ENCODE results near the gene SHISA8. TPM values are rescaled to one million over a fixed set of nuclear protein-coding genes. Genes with fewer than 3 reads are reported as not detected.

The SHISA8 gene
- total and polyA plus RNA-seq, 10 of the 15 experiments (the other 5 are each of a cell fraction or from before 2014, with no cell fraction given) = 0.06 to 10.1 (median 0.25) TPM

GRCh38 chr22:41935015-41935351, 20.1 kb upstream of the SHISA8 start:
- TF ChIP-seq BRCA1 (IDR thresholded peaks at IDR 0.05; ENCODE audit: low read depth, low read length) = no peak
- peak; percentile 21; the same call in 1 of the 2 replicates for TF ChIP-seq POLR2AphosphoS2 (IDR thresholded peaks at IDR 0.05; ENCODE audit: low read depth, low read length)
- ChIA-PET RAD21 (ENCODE audit: unreplicated experiment) (interaction anchor here (6.8 to 8.6 kb wide), 3 partner anchors 11 to 104 kb away, joined by 84 to 408 read pairs (median 115); partner anchors contain the start of genes CENPM, SMIM45, SREBF2 and TNFRSF13C), SMC1A (ENCODE audit: uncharacterized antibody, unreplicated experiment) (interaction anchor here (1.5 to 11.9 kb wide), 3 partner anchors 12 to 72 kb away, joined by 4 to 321 read pairs (median 41); partner anchors contain the start of genes CENPM and TNFRSF13C), POLR2A (interaction anchor here (0.8 to 12.6 kb wide), 6 partner anchors 9 to 136 kb away, joined by 3 to 599 read pairs (median 36); partner anchors contain the start of genes CENPM, SHISA8, SMIM45 and SREBF2), CTCF (interaction anchor here (8.3 kb wide), 1 partner anchor 11 kb away, joined by 234 read pairs; the partner anchor contains the start of gene TNFRSF13C)
- Histone ChIP-seq H3K79me2 (ENCODE audit: control insufficient read depth, insufficient read depth, low read length) (peaks cover 20% of the 10 kb centered on the region), H3K9ac (ENCODE audit: control insufficient read depth, insufficient read depth, low read length) (no peak overlapping the region), H3K27ac (ENCODE audit: control insufficient read depth, insufficient read depth) (peak overlapping the region; percentile 94; the same call in 1 of the 2 replicates), H3K36me3 (ENCODE audit: control insufficient read depth in 2 of 2, insufficient read depth in 2 of 2, low read length in 1 of 2) (peaks cover 5 to 15% of the 10 kb centered on the region in 2 experiments; a peak in 3 of 4 replicates), H3K4me1 (ENCODE audit: control insufficient read depth, insufficient read depth, low read length) (peaks cover 80% of the 10 kb centered on the region), H3K27me3 (replicated peaks in 1 of 2; ENCODE audit: control insufficient read depth in 2 of 2, insufficient read depth in 2 of 2, low read length in 1 of 2) (no peaks in the 10 kb centered on the region), H4K20me1 (ENCODE audit: control insufficient read depth, insufficient read depth) (no peaks in the 10 kb centered on the region), H3K9me3 (replicated peaks; ENCODE audit: control insufficient read depth, insufficient read depth, low read length) (no peaks in the 10 kb centered on the region), H3K4me3 (no peak overlapping the region), H2AFZ (ENCODE audit: control insufficient read depth, low read depth, low read length) (no peak overlapping the region), H3K4me2 (ENCODE audit: control insufficient read depth, insufficient read depth) (no peak overlapping the region)
- BruUV-seq (replicated peaks) = no TSS peak
- DNase-seq (ENCODE audit: low read depth, low spot score) (no peak), FAIRE-seq (no peak), ATAC-seq (no peak)
- in situ Hi-C loops (cut with MboI) = no loop called here
- intact Hi-C loops (cut with micrococcal nuclease; ENCODE audit: unreplicated experiment) = no loop called here
- 95% methylated on average over 4 of the region's 4 CpGs for WGBS (ENCODE audit: insufficient coverage, insufficient replicate concordance, low lambda C conversion rate, missing lambda C conversion rate)

- FAIRE-seq = no peak
- peak overlapping the region; percentile 94 for H3K27ac ChIP-seq (ENCODE audit: control insufficient read depth, insufficient read depth)
- intact Hi-C loops (cut with micrococcal nuclease; ENCODE audit: unreplicated experiment) (no loop called here), in situ Hi-C loops (cut with MboI) (no loop called here)
- ChIA-PET SMC1A (ENCODE audit: uncharacterized antibody, unreplicated experiment) (interaction anchor here (1.5 to 11.9 kb wide), 3 partner anchors 11 to 72 kb away, joined by 4 to 321 read pairs (median 41); partner anchors contain the start of genes CENPM and TNFRSF13C), POLR2A (interaction anchor here (0.8 to 12.6 kb wide), 4 partner anchors 9 to 72 kb away, joined by 3 to 599 read pairs (median 74); partner anchors contain the start of genes CENPM, SHISA8, SMIM45 and TNFRSF13C), RAD21 (ENCODE audit: unreplicated experiment) (interaction anchor here (7.7 to 8.6 kb wide), 2 partner anchors 10 to 15 kb away, joined by 115 to 408 read pairs; partner anchors contain the start of genes CENPM, SMIM45 and TNFRSF13C), CTCF (interaction anchor here (0.5 to 8.3 kb wide), 4 partner anchors 10 to 237 kb away, joined by 3 to 234 read pairs (median 4); partner anchors contain the start of gene TNFRSF13C)
- BruUV-seq (replicated peaks) = no TSS peak
- H3K9me3 ChIP-seq (replicated peaks; ENCODE audit: control insufficient read depth, insufficient read depth, low read length) = no peaks in the 10 kb centered on the region
- 91% methylated on average over 17 of the region's 17 CpGs for WGBS (ENCODE audit: insufficient coverage, insufficient replicate concordance, low lambda C conversion rate, missing lambda C conversion rate)
- H3K4me1 ChIP-seq (ENCODE audit: control insufficient read depth, insufficient read depth, low read length) = peaks cover 81% of the 10 kb centered on the region
- DNase-seq (ENCODE audit: low read depth, low spot score) = no peak
- no peak overlapping the region for H3K4me3 ChIP-seq
- peaks cover 19% of the 10 kb centered on the region for H3K79me2 ChIP-seq (ENCODE audit: control insufficient read depth, insufficient read depth, low read length)
- no peaks in the 10 kb centered on the region for H4K20me1 ChIP-seq (ENCODE audit: control insufficient read depth, insufficient read depth)
- peaks cover 5 to 15% of the 10 kb centered on the region in 2 experiments; a peak in 3 of 4 replicates for H3K36me3 ChIP-seq (ENCODE audit: control insufficient read depth in 2 of 2, insufficient read depth in 2 of 2, low read length in 1 of 2)
- no peak for ATAC-seq
- H3K4me2 ChIP-seq (ENCODE audit: control insufficient read depth, insufficient read depth) = no peak overlapping the region
- H3K9ac ChIP-seq (ENCODE audit: control insufficient read depth, insufficient read depth, low read length) = peak overlapping the region; percentile 16; the same call in 1 of the 2 replicates
- H3K27me3 ChIP-seq (replicated peaks in 1 of 2; ENCODE audit: control insufficient read depth in 2 of 2, insufficient read depth in 2 of 2, low read length in 1 of 2) = no peaks in the 10 kb centered on the region
- no peak overlapping the region for H2AFZ ChIP-seq (ENCODE audit: control insufficient read depth, low read depth, low read length)
- TF ChIP-seq, protein P1, sequence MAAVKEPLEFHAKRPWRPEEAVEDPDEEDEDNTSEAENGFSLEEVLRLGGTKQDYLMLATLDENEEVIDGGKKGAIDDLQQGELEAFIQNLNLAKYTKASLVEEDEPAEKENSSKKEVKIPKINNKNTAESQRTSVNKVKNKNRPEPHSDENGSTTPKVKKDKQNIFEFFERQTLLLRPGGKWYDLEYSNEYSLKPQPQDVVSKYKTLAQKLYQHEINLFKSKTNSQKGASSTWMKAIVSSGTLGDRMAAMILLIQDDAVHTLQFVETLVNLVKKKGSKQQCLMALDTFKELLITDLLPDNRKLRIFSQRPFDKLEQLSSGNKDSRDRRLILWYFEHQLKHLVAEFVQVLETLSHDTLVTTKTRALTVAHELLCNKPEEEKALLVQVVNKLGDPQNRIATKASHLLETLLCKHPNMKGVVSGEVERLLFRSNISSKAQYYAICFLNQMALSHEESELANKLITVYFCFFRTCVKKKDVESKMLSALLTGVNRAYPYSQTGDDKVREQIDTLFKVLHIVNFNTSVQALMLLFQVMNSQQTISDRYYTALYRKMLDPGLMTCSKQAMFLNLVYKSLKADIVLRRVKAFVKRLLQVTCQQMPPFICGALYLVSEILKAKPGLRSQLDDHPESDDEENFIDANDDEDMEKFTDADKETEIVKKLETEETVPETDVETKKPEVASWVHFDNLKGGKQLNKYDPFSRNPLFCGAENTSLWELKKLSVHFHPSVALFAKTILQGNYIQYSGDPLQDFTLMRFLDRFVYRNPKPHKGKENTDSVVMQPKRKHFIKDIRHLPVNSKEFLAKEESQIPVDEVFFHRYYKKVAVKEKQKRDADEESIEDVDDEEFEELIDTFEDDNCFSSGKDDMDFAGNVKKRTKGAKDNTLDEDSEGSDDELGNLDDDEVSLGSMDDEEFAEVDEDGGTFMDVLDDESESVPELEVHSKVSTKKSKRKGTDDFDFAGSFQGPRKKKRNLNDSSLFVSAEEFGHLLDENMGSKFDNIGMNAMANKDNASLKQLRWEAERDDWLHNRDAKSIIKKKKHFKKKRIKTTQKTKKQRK (IDR thresholded peaks at IDR 0.05; ENCODE audit: low read depth, low read length) = no peak
- TF ChIP-seq, protein P2, sequence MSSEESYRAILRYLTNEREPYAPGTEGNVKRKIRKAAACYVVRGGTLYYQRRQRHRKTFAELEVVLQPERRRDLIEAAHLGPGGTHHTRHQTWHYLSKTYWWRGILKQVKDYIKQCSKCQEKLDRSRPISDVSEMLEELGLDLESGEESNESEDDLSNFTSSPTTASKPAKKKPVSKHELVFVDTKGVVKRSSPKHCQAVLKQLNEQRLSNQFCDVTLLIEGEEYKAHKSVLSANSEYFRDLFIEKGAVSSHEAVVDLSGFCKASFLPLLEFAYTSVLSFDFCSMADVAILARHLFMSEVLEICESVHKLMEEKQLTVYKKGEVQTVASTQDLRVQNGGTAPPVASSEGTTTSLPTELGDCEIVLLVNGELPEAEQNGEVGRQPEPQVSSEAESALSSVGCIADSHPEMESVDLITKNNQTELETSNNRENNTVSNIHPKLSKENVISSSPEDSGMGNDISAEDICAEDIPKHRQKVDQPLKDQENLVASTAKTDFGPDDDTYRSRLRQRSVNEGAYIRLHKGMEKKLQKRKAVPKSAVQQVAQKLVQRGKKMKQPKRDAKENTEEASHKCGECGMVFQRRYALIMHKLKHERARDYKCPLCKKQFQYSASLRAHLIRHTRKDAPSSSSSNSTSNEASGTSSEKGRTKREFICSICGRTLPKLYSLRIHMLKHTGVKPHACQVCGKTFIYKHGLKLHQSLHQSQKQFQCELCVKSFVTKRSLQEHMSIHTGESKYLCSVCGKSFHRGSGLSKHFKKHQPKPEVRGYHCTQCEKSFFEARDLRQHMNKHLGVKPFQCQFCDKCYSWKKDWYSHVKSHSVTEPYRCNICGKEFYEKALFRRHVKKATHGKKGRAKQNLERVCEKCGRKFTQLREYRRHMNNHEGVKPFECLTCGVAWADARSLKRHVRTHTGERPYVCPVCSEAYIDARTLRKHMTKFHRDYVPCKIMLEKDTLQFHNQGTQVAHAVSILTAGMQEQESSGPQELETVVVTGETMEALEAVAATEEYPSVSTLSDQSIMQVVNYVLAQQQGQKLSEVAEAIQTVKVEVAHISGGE (CRISPR knock-in tag; IDR thresholded peaks at IDR 0.05) = no peak
- TF ChIP-seq, protein P3, sequence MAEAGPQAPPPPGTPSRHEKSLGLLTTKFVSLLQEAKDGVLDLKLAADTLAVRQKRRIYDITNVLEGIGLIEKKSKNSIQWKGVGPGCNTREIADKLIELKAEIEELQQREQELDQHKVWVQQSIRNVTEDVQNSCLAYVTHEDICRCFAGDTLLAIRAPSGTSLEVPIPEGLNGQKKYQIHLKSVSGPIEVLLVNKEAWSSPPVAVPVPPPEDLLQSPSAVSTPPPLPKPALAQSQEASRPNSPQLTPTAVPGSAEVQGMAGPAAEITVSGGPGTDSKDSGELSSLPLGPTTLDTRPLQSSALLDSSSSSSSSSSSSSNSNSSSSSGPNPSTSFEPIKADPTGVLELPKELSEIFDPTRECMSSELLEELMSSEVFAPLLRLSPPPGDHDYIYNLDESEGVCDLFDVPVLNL (IDR thresholded peaks at IDR 0.05; ENCODE audit: low read depth, low read length) = no peak
Observed at GRCh38 chr22:41934284-41935014, 19.6 kb upstream of the SHISA8 start.
